Loucy (cell line): ENCODE measurements around the gene HOXA3.

Experiments
- H2AFZ ChIP-seq: fragments of 200-600 bp; sonication (generic); 2 replicates; pipeline ENCODE4 v1.6.0; 2016; ENCODE audit warnings: antibody characterized with exemption, mild to moderate bottlenecking, low read length, moderate library complexity
- H3F3A ChIP-seq: fragments of 200-600 bp; 2 replicates; pipeline ENCODE4 v1.6.0; 2016; ENCODE audit warnings: antibody characterized with exemption, low read depth, mild to moderate bottlenecking
- H3K27me3 ChIP-seq: fragments of 200-600 bp; sonication (generic); 2 replicates; pipeline ENCODE4 v1.6.1; 2014; ENCODE audit warnings: low read length, mild to moderate bottlenecking; ENCODE audit not compliant: insufficient read depth, poor library complexity, severe bottlenecking
- H3K36me3 ChIP-seq: fragments of 200-600 bp; sonication (generic); 2 replicates; pipeline ENCODE4 v1.6.1; 2016; ENCODE audit warnings: low read length; ENCODE audit not compliant: insufficient read depth
- H3K4me1 ChIP-seq: fragments of 200-600 bp; sonication (generic); 2 replicates; pipeline ENCODE4 v1.5.1; 2014; ENCODE audit warnings: low read length, mild to moderate bottlenecking; ENCODE audit not compliant: insufficient read depth, poor library complexity, severe bottlenecking
- H3K4me2 ChIP-seq: fragments of 200-600 bp; sonication (generic); 2 replicates; pipeline ENCODE4 v1.6.0; 2014; ENCODE audit warnings: antibody characterized with exemption, low read length, low read depth, mild to moderate bottlenecking; ENCODE audit not compliant: poor library complexity, severe bottlenecking
- H3K4me3 ChIP-seq: fragments of 200-600 bp; sonication (generic); 2 replicates; pipeline ENCODE4 v1.5.1; 2014; ENCODE audit warnings: low read length, mild to moderate bottlenecking, mixed read lengths; ENCODE audit not compliant: poor library complexity, severe bottlenecking
- H3K79me2 ChIP-seq: fragments of 200-600 bp; sonication (generic); 2 replicates; pipeline ENCODE4 v1.6.1; 2014; ENCODE audit warnings: low read length; ENCODE audit not compliant: insufficient read depth
- H3K9ac ChIP-seq: fragments of 200-600 bp; sonication (generic); 2 replicates; pipeline ENCODE4 v1.6.0; 2014; ENCODE audit warnings: mild to moderate bottlenecking, low read depth, low read length, moderate library complexity; ENCODE audit not compliant: poor library complexity, severe bottlenecking
- H3K9me2 ChIP-seq: fragments of 200-600 bp; sonication (generic); replicated peaks from 2 replicates; pipeline ENCODE4 v1.6.1; 2016; ENCODE audit warnings: low read depth, low read length, mixed read lengths
- H3K9me3 ChIP-seq: fragments of 200-600 bp; sonication (generic); 2 replicates; pipeline ENCODE4 v1.6.1; 2014; ENCODE audit warnings: mild to moderate bottlenecking, antibody characterized with exemption, low read length, low read depth; ENCODE audit not compliant: insufficient read depth
- H4K20me1 ChIP-seq: fragments of 200-600 bp; sonication (generic); 2 replicates; pipeline ENCODE4 v1.6.0; 2014; ENCODE audit warnings: antibody characterized with exemption, low read length, mild to moderate bottlenecking; ENCODE audit not compliant: insufficient read depth, poor library complexity, severe bottlenecking
- EZH2phosphoT487 ChIP-seq: fragments of 200-600 bp; IDR thresholded peaks from 2 replicates; pipeline ENCODE4 v1.6.1; 2018; ENCODE audit warnings: antibody characterized with exemption, mild to moderate bottlenecking, moderate library complexity, borderline replicate concordance
- TF ChIP-seq, protein P1 (sequence below): fragments of 200-600 bp; sonication (generic); conservative IDR thresholded peaks from 2 replicates; pipeline ENCODE4 v1.5.1; 2014; ENCODE audit warnings: mild to moderate bottlenecking, antibody characterized with exemption, low read length

HOXA3 gene

DNA sequence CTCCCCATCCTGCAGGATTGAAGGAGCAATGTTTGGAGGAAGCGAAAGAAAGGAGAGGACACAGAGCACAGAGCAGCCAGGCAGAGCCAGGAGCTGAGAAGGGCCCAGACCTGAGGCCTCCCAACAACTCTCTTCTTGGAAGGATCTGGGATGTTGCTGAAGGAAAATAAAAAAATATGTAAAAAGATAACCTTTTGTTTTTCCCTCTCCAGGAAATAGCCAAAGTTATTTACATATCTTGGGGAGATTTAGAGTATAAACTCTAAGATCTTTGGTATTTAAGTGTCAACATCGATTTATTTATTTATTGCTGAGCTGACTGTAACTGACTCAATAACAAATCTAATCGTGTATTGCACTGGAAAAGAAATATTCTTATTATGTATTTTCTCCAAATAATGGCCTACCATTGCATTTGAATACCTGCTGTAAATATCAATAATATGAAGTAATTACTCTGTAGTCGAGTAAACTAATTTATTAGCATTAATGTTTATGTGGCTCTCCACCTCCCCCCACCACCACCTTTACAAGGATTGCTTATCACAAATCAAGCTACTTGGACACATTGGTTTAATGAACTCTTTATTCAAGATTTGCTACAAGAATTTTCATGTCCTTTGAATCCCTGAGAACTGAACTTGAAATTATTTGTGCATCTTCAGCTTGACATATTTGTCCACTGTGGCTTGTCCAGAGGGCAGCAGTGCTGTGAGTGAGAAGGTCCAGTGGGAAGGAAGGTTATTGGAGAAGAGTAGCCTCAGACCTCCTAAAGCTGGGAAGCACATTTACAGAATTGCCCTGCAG lies 34.5 kb upstream of the HOXA3 start:
- Histone ChIP-seq H3K79me2 (peaks cover 100% of the 10 kb centered on the region), H3K9ac (peak overlapping the region; percentile 99), H3K4me3 (peak overlapping the region; percentile 91), H3K27me3 (peaks cover 37% of the 10 kb centered on the region), H3F3A (no peaks in the 10 kb centered on the region), H3K36me3 (0 out of 2 replicates have a peak, but pooled peaks cover 3% of the 10 kb centered on the region), H3K9me3 (no peaks in the 10 kb centered on the region), H4K20me1 (peaks cover 44% of the 10 kb centered on the region), H3K4me2 (peak overlapping the region; percentile 98), H3K4me1 (peaks cover 56% of the 10 kb centered on the region), H3K9me2 (no peaks in the 10 kb centered on the region), H2AFZ (no peak overlapping the region)
- no peak for TF ChIP-seq EZH2phosphoT487
- TF ChIP-seq, protein P1, sequence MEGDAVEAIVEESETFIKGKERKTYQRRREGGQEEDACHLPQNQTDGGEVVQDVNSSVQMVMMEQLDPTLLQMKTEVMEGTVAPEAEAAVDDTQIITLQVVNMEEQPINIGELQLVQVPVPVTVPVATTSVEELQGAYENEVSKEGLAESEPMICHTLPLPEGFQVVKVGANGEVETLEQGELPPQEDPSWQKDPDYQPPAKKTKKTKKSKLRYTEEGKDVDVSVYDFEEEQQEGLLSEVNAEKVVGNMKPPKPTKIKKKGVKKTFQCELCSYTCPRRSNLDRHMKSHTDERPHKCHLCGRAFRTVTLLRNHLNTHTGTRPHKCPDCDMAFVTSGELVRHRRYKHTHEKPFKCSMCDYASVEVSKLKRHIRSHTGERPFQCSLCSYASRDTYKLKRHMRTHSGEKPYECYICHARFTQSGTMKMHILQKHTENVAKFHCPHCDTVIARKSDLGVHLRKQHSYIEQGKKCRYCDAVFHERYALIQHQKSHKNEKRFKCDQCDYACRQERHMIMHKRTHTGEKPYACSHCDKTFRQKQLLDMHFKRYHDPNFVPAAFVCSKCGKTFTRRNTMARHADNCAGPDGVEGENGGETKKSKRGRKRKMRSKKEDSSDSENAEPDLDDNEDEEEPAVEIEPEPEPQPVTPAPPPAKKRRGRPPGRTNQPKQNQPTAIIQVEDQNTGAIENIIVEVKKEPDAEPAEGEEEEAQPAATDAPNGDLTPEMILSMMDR = no peak

GRCh38 chr7:27185854-27186667 lies 33.7 kb upstream of the HOXA3 start:
- peak overlapping the region; percentile 91 for H3K4me3 ChIP-seq
- TF ChIP-seq EZH2phosphoT487 = no peak
- TF ChIP-seq, protein P1 = no peak
- H3K9me3 ChIP-seq = no peaks in the 10 kb centered on the region
- H3K9me2 ChIP-seq = no peaks in the 10 kb centered on the region
- peaks cover 100% of the 10 kb centered on the region for H3K79me2 ChIP-seq
- peak overlapping the region; percentile 99 for H3K9ac ChIP-seq
- H3F3A ChIP-seq = peaks cover 2% of the 10 kb centered on the region; the same call in 1 of the 2 replicates
- peaks cover 31% of the 10 kb centered on the region for H3K27me3 ChIP-seq
- H4K20me1 ChIP-seq = peaks cover 45% of the 10 kb centered on the region
- H3K4me2 ChIP-seq = peak overlapping the region; percentile 98
- peaks cover 58% of the 10 kb centered on the region for H3K4me1 ChIP-seq
- no peak overlapping the region for H2AFZ ChIP-seq
- H3K36me3 ChIP-seq = no peaks in the 10 kb centered on the region

- Histone ChIP-seq H3K4me2 (peak within 1 kb of the TSS; percentile 98), H3K36me3 (no peaks in the 10 kb centered on the region), H3K9me3 (no peaks in the 10 kb centered on the region), H2AFZ (no peak within 1 kb of the TSS), H3K9ac (peak within 1 kb of the TSS; percentile 99), H3K4me1 (peaks cover 58% of the 10 kb centered on the region), H3K4me3 (peak within 1 kb of the TSS; percentile 91), H3K9me2 (no peaks in the 10 kb centered on the region), H4K20me1 (peaks cover 48% of the 10 kb centered on the region), H3F3A (peaks cover 5% of the 10 kb centered on the region; the same call in 1 of the 2 replicates), H3K79me2 (peaks cover 100% of the 10 kb centered on the region), H3K27me3 (peaks cover 31% of the 10 kb centered on the region)
- TF ChIP-seq EZH2phosphoT487 = no peak
- TF ChIP-seq, protein P1 = no peak
Observed at GRCh38 chr7:27185013-27185853, 32.9 kb upstream of the HOXA3 start, which contains the start of gene HOXA11. HOXA11 (minus strand) TSS chr7:27185232; CDS start chr7:27185144, 88 bp downstream.
